HS-27A (cell line): ENCODE results near the gene KRTAP5-7.

Experiments
- DNase-seq: peaks from one replicate; pipeline ENCODE4 v3.0.0-alpha.2; 2012; ENCODE audit warnings: low read depth, missing footprints

KRTAP5-7 gene

DNA sequence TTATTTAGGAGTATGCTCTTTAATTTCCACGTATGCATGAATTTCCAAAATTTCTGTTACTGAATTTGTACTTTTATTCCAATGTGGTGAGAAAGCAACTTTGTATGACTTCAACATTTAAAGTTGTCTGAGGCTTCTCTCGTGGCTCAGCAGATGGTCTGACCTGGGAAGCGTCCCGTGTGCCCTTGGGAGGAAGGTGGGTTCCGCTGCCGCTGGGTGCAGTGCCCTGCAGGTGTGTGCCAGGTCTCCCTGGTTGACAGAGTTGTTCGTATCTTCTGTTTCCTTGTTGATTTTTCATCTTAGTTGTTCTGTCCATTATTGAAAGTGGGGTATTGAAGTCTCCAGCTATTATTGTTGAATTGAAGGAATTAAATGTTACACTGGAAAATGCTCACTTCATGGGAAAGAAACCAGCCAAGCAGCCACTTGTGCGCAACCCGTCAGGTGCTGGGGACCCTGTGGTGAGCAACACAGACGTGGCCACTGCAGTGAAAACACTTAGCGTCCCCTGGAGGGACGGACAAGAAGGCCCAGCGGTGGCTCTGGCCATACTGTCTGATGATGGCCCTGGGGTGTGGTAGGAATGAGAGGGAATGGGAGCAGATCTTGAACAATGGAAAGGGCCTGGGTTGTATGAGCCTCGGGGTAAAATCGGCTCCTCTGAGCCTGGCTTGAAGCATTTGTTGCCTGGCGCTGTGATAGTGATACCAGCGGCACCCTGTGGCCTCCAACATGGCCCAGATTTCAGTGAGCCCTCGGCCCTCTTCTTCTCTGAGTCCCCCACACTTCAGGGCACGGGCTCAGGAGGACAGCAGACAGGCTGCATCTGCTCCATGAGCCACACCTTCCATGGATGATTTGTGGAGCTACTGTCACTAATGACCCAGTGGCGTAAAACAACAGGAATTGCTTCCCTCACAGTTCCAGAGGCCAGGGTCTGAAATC, 31.5 kb upstream of the KRTAP5-7 start:
- no peak for DNase-seq

DNA sequence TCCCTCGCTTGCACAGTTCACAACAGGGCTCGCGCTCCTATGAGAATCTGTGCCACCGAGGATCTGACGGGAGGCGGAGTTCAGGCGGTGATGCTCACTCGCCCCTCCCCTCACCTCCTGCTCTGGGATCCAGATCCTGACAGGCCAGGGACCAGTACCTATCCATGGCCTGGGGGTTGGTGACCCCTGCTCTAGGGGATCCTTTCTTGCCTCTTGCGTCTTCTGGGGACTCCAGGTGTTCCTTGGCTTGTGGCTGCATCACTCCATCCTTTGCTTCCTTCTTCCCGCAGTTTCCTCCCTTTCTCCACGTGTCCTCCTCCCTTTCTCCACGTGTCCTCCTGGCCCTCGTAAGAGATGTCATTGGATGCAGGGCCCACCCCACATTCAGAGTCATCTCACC, 30.6 kb upstream of the KRTAP5-7 start:
- no peak for DNase-seq

DNA sequence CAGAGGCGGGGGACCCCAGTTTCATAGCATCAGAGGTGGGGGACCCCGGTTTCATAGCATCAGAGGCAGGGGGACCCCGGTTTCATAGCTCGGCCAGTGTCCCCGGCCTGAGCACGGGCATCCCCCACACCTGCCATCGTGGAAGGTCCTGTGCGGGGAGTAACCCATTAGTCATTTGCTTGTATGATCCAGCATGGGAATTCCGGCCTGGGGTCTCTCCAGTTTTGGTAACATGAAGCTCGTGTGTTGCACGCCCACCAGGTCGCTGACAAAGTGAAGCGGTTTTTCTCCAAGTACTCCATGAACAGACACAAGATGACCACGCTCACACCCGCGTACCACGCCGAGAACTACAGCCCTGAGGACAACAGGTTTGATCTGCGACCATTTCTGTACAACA, 29.0 kb upstream of the KRTAP5-7 start:
- no peak for DNase-seq

DNA sequence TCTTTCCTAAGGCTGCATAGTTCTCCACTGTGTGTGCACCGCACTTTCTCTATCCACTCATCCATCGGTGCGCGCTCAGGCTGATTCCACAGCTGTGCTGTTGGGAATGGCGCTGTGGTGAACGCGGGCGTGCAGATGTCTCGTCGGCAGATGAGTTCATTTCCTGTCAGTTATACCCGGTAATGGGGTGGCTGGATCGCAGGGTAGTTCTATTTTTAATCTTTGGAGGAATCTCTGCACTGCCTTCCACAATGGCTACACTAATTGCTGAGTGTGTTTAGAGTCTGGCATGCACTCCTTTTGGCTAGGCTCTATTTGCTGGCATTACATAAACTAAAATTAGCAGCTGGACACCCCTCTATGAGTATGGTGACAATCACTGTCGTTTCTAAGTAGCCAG, 27.9 kb upstream of the KRTAP5-7 start:
- no peak for DNase-seq

DNA sequence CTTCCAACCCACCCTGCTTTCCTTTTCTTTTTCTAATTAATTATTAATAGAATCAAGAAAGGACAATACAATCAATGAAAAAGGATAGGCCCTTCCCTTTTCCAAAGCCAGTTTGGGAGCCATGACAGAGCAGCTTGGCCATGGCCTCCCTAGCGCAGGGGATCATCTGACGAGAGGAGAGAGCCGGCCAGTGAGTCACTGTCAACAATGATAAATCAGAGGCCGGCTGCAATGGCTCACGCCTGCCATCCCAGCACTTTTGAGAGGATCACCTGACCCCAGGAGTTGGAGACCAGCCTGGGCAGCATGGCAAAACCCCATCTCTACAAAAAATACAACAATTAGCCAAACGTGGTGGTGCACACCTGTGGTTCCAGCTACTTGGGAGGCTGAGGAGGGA, 27.5 kb upstream of the KRTAP5-7 start:
- DNase-seq: no peak

DNA sequence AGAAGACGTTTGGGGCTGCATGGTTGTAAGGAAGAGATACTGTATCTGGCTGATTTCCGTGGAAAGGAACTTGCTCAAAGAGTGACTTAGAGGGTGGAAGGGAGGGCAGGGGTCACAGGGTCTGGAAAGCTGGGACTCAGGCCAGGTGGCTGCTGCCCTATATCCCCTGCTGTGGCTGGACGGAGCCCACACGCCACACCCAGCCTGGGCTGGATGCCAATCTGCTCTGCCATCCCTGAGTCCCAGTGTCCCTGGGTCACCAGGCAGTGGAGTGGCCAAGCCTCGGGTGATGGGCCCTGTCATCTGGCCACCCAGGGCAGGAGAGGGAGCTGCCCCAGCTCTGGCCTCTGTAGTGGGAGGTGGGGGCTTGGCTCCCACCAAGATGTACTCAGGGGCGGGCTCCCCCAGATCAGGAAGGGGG, 26.5 kb upstream of the KRTAP5-7 start:
- no peak for DNase-seq

DNA sequence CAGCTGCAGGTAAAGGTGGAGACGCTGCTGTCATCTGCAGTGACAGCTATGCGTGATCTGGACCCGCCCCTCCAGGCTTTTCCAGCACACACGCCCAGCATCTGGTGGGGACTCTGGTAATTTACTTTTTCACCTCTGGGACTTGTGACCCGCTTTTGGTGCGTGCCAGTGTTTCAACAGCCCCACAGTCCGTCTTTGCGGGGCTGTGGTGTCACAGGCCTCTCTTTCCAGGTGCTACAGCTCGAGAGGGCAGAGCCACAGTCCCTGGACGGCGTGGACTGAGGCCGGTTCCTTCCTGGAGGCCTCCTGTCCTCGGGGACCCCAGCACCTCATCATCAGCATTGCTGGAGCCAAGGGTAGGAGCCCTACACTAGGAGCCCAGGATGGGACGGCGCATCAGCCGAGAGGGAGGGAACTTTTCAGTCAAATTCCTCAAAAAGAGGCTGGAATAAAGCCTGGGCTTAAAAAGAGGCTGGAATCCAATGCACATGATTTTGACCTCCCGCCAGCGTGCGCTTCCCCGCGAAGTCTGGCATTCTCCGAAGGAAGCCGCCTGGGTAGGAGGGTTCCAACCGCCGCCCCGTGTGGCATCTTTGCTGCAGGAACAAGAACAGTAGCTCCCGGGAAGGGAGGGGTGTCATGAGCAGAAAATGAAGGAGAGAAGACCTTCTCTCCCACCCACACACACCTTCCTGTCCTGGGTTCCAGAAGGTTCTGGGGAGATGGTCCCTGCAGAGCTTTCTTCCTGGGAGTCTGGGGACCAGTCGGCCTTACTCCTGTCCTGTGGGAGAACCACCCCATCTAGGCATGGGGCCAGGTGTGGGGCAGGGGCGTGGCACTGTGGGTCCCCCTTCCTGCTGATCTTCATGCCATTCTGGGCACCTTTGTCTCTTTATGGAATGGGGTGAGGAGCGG, 25.7 kb upstream of the KRTAP5-7 start:
- no peak for DNase-seq

DNA sequence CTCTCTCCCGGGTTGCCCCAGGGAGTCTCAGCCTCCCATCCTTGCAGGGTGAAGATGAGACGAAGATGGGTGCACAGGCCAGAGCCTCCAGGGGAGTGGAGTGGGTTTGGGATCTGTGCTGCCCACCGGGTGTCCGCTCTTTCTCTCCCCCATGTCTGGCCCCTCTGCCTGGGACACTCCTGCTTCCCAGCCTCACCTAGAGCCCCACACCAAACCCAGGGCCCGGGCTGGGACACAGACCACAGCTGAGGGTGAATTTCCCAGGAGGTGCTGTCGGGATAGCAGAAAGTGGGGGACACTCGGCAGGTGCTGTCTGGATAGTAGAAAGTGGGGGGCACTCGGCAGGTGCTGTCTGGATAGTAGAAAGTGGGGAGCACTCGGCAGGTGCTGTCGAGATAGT, 25.0 kb upstream of the KRTAP5-7 start:
- DNase-seq: no peak

DNA sequence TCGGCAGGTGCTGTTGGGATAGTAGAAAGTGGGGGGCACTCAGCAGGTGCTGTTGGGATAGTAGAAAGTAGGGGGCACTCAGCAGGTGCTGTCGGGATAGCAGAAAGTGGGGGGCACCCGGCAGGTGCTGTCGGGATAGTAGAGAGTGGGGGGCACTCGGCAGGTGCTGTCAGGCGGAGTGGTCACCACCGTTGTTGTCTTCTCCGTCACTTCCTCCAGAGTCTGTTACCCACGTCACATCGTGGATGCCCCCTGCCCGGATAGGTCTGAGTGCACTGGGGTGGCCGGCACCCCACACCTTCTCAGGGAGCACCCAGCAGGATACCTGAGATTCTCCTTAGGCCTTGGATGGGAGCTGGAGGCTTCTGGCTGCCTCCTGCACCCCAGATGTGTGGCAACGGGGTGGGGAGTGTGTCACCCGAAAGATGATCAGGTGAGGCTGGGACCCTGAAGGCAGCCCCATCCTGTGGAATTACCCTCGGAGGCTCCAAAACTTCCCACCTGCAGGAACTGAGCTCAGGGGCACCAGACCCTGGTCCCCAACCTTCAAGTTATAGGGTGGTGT, 24.1 kb upstream of the KRTAP5-7 start:
- DNase-seq: no peak

DNA sequence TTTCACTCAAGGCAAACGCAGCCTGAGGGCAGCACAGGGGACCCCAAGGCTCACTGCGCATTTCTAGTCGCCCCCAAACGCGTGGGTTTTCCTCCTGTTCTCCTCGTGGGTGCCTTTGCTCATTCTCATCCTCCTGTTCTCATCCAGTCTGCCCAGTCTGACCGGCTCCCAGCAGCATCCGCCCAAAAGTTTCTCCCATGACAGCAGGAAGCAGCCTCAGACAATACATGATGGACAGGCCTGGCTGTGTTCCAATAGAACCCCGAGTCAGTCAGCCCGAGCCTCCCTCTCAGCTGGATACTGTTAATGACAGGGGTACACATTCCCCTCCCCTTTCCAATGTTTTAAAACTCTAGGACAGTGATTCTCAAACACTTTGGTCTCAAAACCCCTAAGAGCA, 22.5 kb upstream of the KRTAP5-7 start:
- DNase-seq: no peak

DNA sequence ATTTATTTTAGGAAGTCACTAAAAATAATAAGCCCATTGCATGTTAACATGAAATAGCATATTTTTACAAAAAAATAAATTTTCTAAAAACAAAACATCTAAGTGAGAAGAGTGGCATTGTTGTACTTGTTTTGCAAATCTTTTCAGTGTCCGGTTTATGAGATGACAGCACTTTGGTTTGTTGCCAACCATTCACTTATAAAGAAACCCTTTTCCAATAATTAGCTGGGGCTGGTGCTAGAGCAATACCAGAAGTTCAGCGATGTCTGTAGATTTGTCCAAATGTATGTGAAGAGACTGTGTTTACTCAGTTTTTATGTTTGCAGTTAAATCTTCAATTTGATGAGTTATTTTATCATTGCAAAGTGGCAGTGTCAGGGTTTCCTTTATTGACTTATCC, 22.1 kb upstream of the KRTAP5-7 start:
- DNase-seq: no peak

DNA sequence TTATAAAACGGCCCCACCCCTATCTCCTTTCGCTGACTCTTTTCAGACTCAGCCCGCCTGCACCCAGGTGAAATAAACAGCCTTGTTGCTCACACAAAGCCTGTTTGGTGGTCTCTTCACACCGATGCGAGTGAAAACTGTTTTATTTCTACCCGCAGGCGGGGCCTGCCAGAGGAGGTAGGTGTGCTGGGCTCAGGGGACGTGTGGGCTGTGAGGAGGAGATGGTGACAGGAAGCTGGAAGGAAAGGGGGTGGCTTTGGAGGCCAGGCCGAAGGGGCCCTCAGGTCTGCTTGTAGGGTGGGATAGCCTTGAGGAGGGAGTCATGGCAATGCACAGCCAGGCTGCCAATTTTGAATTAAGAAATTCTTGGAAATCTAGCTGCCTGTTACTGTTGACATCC, 21.3 kb upstream of the KRTAP5-7 start:
- DNase-seq: no peak

DNA sequence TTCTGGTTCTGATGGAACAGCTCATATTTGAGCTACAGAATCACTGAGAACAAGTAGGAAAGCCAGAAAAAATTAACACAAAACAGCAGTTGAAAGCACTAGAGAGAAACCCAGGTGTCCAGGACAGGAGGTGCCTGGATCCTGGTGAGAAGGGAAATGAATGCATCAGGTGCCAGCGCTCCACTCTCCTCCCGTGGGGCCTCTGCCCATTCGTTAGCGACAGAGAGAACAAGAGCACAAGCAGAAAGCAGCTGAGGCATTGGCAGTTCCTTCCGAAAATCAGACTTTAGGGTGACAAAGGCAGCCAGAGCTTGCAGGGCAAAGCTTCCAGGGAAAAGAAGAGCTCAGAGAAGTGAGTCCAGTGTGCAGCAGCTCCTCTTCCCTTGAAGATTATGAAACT, 20.0 kb upstream of the KRTAP5-7 start:
- no peak for DNase-seq

DNA sequence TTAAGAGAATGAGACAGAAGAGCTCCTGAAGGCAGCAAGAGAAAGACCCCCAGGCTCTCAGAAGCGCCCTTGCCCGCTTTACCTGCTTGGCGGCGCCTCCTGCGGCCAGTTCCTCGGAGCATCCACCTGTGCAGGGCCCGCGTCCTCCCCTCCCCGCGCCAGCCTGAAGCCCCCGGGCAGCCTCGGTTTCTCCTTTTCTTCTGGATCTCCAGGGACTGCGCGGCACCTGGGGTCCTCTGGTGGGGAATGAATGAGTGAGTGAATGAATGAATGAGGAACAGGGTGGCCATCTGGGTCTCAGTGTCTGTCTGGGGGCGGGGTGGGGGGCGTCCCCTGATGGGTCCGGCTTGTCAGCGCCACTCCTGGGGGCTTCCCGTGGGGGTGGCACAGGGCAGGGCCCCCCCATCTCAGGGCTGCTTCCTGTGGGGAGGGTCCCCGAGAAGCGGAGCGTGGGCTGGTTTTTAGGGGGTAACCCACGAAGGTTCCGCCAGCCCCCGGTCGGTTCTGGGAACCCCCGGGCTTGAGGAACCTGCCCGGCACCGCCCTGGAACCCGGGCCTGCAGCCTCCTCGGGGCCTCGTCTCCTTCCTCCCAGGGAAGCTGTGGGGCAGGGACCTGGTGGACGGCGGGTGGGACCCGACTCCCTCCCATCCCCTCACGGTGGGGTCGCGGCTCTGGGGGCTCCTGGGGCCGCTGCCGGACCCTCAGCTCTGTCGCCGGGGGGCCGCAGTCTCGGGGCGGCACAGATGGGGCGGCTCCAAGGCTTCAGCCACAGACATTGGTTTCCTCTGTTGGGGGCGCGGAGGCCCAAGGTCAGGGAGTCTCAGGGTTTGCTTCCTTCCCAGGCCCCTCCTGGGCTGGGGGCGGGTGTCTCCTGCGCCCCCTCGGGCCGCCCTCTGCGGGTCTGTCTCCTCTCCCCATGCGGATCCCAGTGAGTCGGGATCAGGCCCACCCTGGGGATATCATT, 8.3 kb upstream of the KRTAP5-7 start:
- no peak for DNase-seq

DNA sequence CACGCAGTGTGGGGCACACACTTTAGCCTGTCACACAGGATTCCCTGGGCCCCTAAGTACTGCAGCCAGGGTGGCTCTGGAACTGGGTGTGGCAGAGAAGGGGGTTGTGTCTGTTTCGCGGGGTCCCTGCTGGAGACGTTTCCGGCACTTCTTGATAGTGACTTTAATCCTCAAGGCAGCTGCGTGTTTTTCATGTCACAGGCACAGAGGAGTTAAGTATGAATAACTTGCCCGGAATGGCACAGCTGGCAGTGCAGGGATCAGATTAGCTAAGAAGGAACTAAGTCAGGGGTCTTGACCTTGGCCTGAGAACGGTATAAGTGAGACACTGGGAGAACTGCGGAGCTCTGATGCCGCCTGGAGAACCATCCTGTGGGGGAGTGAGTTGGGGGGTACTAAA, 7.5 kb upstream of the KRTAP5-7 start:
- no peak for DNase-seq

DNA sequence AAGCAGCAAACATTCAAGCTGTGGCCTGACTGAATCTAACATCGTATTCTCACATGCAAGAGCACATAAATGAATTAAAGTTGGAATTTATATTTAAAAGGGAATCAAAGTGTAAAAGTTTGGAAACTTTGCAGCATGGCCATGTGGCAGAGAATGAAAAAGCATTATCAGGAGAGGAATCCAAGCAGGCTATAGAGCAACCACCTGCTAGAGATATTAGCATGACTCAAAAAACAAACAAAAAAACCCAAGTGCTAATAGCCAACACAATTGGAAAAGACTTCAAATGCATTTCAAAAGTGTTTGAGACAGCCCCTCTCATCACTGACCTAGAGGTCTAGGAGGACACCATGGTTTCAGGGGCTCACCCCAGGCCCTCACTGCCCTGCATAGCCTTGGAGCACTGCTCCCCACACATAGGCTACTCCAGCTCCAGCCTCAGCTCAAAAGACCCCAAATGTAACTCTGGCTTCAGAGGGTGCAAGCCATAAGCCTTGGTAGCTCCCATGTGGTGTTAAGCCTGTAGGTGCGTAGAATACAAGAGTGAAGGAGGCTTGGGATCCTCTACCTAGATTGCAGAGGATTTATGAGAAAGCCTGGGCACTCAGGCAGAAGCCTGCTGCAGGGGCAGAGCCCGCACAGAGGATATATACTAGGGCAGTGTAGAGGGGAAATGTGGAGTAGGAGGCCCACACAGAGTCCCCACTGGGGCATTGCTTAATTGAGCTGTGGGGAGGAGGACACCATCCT, 1.7 kb upstream of the KRTAP5-7 start:
- DNase-seq: no peak

DNA sequence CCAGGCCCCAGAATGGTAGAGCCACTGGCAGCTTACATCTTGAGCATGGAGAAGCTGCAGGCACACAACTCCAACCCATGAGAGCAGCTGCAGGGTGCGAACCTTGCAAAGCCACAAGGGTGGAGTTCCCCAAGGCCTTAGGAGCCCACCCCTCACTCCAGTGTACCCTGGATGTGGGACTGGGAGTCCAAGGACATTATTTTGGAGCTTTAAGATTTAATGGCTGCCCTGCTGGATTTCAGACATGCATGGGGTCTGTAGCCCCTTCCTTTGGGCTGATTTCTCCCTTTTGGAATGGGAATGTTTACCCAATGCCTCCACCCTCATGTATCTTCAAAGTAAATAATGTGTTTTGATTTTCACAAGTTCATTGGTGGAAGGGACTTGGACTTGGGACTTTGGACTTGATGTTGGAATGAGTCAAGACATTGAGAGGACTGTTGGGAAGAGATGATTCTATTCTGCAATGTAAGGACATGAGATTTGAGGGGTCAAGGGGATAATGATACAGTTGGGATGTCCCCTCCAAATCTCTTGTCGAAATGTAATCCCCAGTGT, 1.1 kb upstream of the KRTAP5-7 start:
- no peak for DNase-seq

DNA sequence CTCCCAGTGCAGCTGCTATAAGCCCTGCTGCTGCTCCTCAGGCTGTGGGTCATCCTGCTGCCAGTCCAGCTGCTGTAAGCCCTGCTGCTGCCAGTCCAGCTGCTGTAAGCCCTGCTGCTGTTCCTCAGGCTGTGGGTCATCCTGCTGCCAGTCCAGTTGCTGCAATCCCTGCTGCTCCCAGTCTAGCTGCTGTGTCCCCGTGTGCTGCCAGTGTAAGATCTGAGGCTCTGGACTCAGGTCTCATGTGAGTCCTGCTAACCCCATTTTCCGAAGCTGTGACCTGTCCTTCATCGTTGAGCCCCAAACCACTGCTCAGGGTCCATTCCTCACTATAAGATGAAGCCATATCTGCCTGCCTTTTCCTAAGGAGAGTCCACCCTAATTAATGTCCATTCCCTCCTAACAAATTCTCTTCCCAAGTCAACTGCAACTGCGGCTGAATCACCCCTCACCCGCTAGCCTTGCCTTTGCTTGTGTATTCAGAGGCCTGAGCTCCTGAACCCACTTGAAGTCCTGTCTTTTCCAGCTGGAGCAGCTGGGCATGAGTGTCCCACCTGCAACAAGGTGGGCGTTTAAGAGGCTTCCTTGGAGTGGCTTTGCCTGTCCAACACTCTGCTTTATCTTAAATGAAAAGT, 626 bp downstream of the KRTAP5-7 start:
- DNase-seq: no peak

DNA sequence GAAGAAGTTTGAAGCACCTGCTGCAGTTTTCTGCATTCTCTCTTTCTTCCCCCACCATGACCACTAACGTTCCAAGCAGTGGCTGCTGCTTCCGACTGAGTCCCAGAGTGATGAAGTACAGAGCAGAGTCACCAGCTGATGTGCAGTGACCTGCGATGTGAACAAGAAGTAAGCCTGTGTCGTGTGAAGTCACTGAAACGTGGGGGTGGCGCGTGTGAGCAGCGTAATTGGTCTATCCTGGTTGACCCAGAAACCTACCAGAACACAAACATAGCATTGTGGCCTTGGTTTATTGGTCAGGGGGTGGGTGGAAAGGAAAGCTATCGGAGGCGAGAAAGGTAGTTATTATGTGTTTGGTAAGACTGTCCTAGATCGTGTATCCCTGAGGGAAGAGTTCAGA, 3.5 kb downstream of the KRTAP5-7 start:
- DNase-seq: no peak

DNA sequence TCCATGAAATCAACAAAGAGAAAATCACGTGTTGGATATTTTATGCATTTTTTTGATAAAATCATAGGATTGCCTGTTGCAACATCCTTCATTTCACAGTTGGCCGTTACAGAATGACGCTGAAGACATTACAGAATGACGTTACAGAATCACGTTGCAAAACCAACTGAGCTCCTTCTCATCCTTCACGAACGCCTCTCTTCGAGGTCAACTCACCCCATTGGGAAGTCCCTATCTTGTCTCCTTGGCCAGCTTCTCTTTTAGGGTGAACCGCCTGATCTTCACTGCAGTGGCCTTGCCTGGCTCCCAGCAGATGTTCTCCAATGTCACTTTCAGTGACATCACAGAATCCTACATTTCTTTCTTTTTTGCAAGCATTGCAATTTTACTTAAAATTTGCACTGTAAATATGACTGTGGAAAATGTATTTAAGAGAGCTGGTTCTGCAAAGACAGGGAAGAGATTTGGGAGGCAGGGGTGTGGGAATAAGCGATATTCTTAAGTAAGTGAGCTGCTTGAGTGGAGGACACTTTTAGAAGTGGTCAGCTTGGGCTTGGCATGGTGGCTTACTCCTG, 5.1 kb downstream of the KRTAP5-7 start:
- no peak for DNase-seq
